ENCODE measurements around the gene FBRS. TPM values are rescaled to one million over a fixed set of nuclear protein-coding genes. Genes with fewer than 3 reads are reported as not detected.

Gene FBRS
- 27.8 TPM for total RNA-seq
- long read RNA-seq, full-length matches to known transcripts: 4 of 51 reads
- long read RNA-seq, partial matches to known transcripts: 46 of 51 reads
- long read RNA-seq, other reads (novel, unspliced or antisense): 1 of 51 reads

GRCh38 chr16:30657866-30658730 is at the start of gene FBRS:
FBRS (plus strand) TSS chr16:30658431; CDS start chr16:30659519, 1,088 bp downstream.
- intact Hi-C loops (cut with micrococcal nuclease): no loop called here
- Histone ChIP-seq H3K4me3 (peak within 1 kb of the TSS; percentile 88), H3K27ac (replicated peaks) (peak within 1 kb of the TSS; percentile 100), H3K27me3 (ENCODE audit: low read depth) (no peaks in the 10 kb centered on the region), H3K36me3 (peaks cover 65% of the 10 kb centered on the region), H3K9me3 (replicated peaks) (no peaks in the 10 kb centered on the region), H3K4me1 (peaks cover 55% of the 10 kb centered on the region)
- DNase-seq: peak; percentile 100
- TF ChIP-seq CTCF (IDR thresholded peaks at IDR 0.05; ENCODE audit: borderline replicate concordance): peak; percentile 88

GRCh38 chr16:30609002-30609925 is 49.0 kb upstream of the FBRS start:
- intact Hi-C loops (cut with micrococcal nuclease): no loop called here
- H3K27ac ChIP-seq (replicated peaks): peak overlapping the region; percentile 94

GRCh38 chr16:30609926-30610839 is 48.0 kb upstream of the FBRS start, which contains the start of gene ZNF689:
ZNF689 (minus strand) TSS chr16:30610389; CDS start chr16:30610041, 348 bp downstream.
- no peak for TF ChIP-seq CTCF (IDR thresholded peaks at IDR 0.05; ENCODE audit: borderline replicate concordance)
- intact Hi-C loops (cut with micrococcal nuclease): no loop called here

More at GRCh38 chr16:30609002-30609925, 49.0 kb upstream of the FBRS start:
- H3K4me1 ChIP-seq: peaks cover 29% of the 10 kb centered on the region
- peaks cover 36% of the 10 kb centered on the region for H3K36me3 ChIP-seq
- H3K9me3 ChIP-seq (replicated peaks): no peaks in the 10 kb centered on the region
- peak overlapping the region; percentile 85 for H3K4me3 ChIP-seq
- no peak for TF ChIP-seq CTCF (IDR thresholded peaks at IDR 0.05; ENCODE audit: borderline replicate concordance)
- H3K27me3 ChIP-seq (ENCODE audit: low read depth): no peaks in the 10 kb centered on the region
- DNase-seq: peak; percentile 49

GRCh38 chr16:30615358-30616091 is 42.7 kb upstream of the FBRS start:
- intact Hi-C loops (cut with micrococcal nuclease): no loop called here
- DNase-seq: peak; percentile 46
- peaks cover 6% of the 10 kb centered on the region for H3K27me3 ChIP-seq (ENCODE audit: low read depth)
- H3K4me3 ChIP-seq: no peak overlapping the region
- no peaks in the 10 kb centered on the region for H3K9me3 ChIP-seq (replicated peaks)
- peaks cover 4% of the 10 kb centered on the region for H3K4me1 ChIP-seq
- peak; percentile 60 for TF ChIP-seq CTCF (IDR thresholded peaks at IDR 0.05; ENCODE audit: borderline replicate concordance)
- H3K27ac ChIP-seq (replicated peaks): no peak overlapping the region
- no peaks in the 10 kb centered on the region for H3K36me3 ChIP-seq

More at GRCh38 chr16:30609926-30610839, 48.0 kb upstream of the FBRS start, which contains the start of gene ZNF689:
- H3K9me3 ChIP-seq (replicated peaks): no peaks in the 10 kb centered on the region
- no peaks in the 10 kb centered on the region for H3K27me3 ChIP-seq (ENCODE audit: low read depth)
- peak within 1 kb of the TSS; percentile 85 for H3K4me3 ChIP-seq
- peak; percentile 91 for DNase-seq
- H3K27ac ChIP-seq (replicated peaks): peak within 1 kb of the TSS; percentile 94
- peaks cover 26% of the 10 kb centered on the region for H3K4me1 ChIP-seq
- peaks cover 26% of the 10 kb centered on the region for H3K36me3 ChIP-seq

All from left ventricle myocardium inferior (tissue), 1 donor.